ENCODE data around the gene PTPRM.

DNA sequence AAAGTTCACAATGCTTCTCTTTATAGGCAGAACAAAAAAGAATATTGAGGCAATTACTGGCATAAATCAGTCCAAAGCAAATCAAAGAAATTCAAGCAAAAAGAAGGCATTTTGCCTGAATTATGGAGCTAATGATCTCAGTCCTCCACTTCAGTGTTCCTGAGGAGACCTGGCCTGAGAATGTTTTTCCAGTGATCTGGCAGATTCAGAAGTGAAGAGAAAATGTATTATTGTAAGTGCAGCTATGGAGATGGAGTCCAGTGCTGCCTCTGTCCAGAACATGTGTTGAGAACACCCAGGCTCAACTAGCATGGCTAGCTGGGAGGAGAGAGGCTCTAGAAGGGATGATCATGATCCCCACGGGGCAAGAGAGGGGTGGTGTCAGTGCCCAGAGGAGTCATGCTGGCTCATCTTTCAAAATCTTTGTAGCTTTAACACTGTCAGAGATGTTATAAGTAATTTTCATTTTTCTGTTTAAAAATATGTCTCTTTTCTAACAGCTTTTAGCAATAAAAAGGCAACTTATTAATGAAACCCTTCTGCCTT lies 675.1 kb downstream of the PTPRM start:
- TF ChIP-seq CTCF (IDR thresholded peaks at IDR 0.05) (no peak), EZH2 (IDR thresholded peaks at IDR 0.05) (no peak)

All from neural progenitor cell (in vitro differentiated cells).